HepG2 (cell line): Measurements from ENCODE around the gene DNAJB2. TPM values are rescaled to one million over a fixed set of nuclear protein-coding genes. Genes with fewer than 3 reads are reported as not detected.

Experiments
- ARID4A ChIP-seq: sonication (generic); formaldehyde crosslinking; IDR thresholded peaks from 2 replicates; pipeline ENCODE4 v1.5.0; 2020; ENCODE audit warnings: mild to moderate bottlenecking, missing genetic modification reagents, borderline replicate concordance
- BORCS8-MEF2B ChIP-seq: sonication (generic); formaldehyde crosslinking; IDR thresholded peaks from 2 replicates; pipeline ENCODE4 v1.8.0; 2022; ENCODE audit warnings: mild to moderate bottlenecking, missing genetic modification reagents
- CCDC6 ChIP-seq: sonication (generic); formaldehyde crosslinking; IDR thresholded peaks from 2 replicates; pipeline ENCODE4 v1.8.1; 2022; ENCODE audit warnings: mild to moderate bottlenecking, missing genetic modification reagents, moderate library complexity
- FOXC1 ChIP-seq: sonication (generic); formaldehyde crosslinking; IDR thresholded peaks from 2 replicates; pipeline ENCODE4 v1.8.0; 2022; ENCODE audit warnings: mild to moderate bottlenecking, missing genetic modification reagents, borderline replicate concordance
- FOXM1 ChIP-seq: sonication (generic); formaldehyde crosslinking; IDR thresholded peaks from 2 replicates; pipeline ENCODE4 v1.5.0; 2020; ENCODE audit warnings: missing genetic modification reagents
- KLF13 ChIP-seq: sonication (generic); formaldehyde crosslinking; IDR thresholded peaks from 2 replicates; pipeline ENCODE4 v1.4.0; 2020; ENCODE audit warnings: mild to moderate bottlenecking, missing genetic modification reagents
- KLF9 ChIP-seq: IDR thresholded peaks from 2 replicates; pipeline ENCODE4 v1.6.1; 2016; ENCODE audit warnings: low read depth
- ONECUT2 ChIP-seq: sonication (generic); formaldehyde crosslinking; IDR thresholded peaks from 2 replicates; pipeline ENCODE4 v1.4.0; 2020; ENCODE audit warnings: missing genetic modification reagents
- SAP130 ChIP-seq: IDR thresholded peaks from 2 replicates; pipeline ENCODE4 v1.6.1; 2016; ENCODE audit warnings: low read depth
- SIX4 ChIP-seq: sonication (generic); formaldehyde crosslinking; IDR thresholded peaks from 2 replicates; pipeline ENCODE4 v1.4.0; 2020; ENCODE audit warnings: missing genetic modification reagents
- ZBTB20 ChIP-seq: sonication (generic); formaldehyde crosslinking; IDR thresholded peaks from 2 replicates; pipeline ENCODE4 v1.8.1; 2023; ENCODE audit warnings: missing genetic modification reagents, low read depth, mild to moderate bottlenecking, borderline replicate concordance
- ZNF138 ChIP-seq: sonication (generic); formaldehyde crosslinking; IDR thresholded peaks from 2 replicates; pipeline ENCODE4 v1.5.0; 2020; ENCODE audit warnings: mild to moderate bottlenecking, low read depth, missing genetic modification reagents
- ZNF30 ChIP-seq: sonication (generic); formaldehyde crosslinking; IDR thresholded peaks from 2 replicates; pipeline ENCODE4 v1.5.0; 2020; ENCODE audit warnings: mild to moderate bottlenecking, missing genetic modification reagents
- ZNF343 ChIP-seq: sonication (generic); formaldehyde crosslinking; IDR thresholded peaks from 2 replicates; pipeline ENCODE4 v1.4.0; 2020; ENCODE audit warnings: mild to moderate bottlenecking, missing genetic modification reagents
- ZNF441 ChIP-seq: sonication (generic); formaldehyde crosslinking; IDR thresholded peaks from 2 replicates; pipeline ENCODE4 v1.7.0; 2021; ENCODE audit warnings: missing genetic modification reagents, borderline replicate concordance
- ZNF446 ChIP-seq: sonication (generic); formaldehyde crosslinking; IDR thresholded peaks from 2 replicates; pipeline ENCODE4 v1.5.0; 2020; ENCODE audit warnings: mild to moderate bottlenecking, missing genetic modification reagents
- ZNF678 ChIP-seq: sonication (generic); formaldehyde crosslinking; IDR thresholded peaks from 2 replicates; pipeline ENCODE4 v1.4.0; 2020; ENCODE audit warnings: mild to moderate bottlenecking, missing genetic modification reagents
- ZNF749 ChIP-seq: sonication (generic); formaldehyde crosslinking; IDR thresholded peaks from 2 replicates; pipeline ENCODE4 v1.8.0; 2022; ENCODE audit warnings: mild to moderate bottlenecking, missing genetic modification reagents, moderate library complexity, borderline replicate concordance
- ZNF790 ChIP-seq: sonication (generic); formaldehyde crosslinking; IDR thresholded peaks from 2 replicates; pipeline ENCODE4 v1.8.0; 2022; ENCODE audit warnings: missing genetic modification reagents, mild to moderate bottlenecking, borderline replicate concordance
- ZNF841 ChIP-seq: sonication (generic); formaldehyde crosslinking; IDR thresholded peaks from 2 replicates; pipeline ENCODE4 v1.8.1; 2023; ENCODE audit warnings: missing genetic modification reagents, borderline replicate concordance
- ZSCAN20 ChIP-seq: sonication (generic); formaldehyde crosslinking; IDR thresholded peaks from 2 replicates; pipeline ENCODE4 v1.4.0; 2020; ENCODE audit warnings: missing genetic modification reagents, mild to moderate bottlenecking, borderline replicate concordance
- ZSCAN31 ChIP-seq: sonication (generic); formaldehyde crosslinking; IDR thresholded peaks from 2 replicates; pipeline ENCODE4 v1.5.0; 2020; ENCODE audit warnings: low read depth, mild to moderate bottlenecking, missing genetic modification reagents
- polyA plus RNA-seq, 8 experiments: library from polyadenylated mRNA; depleted of rRNA in 3 of 8; stranded (reverse) in 7 of 8; unstranded in 1 of 8; fragments of >200 nt; fragmentation: Illumina TruSeq in 4 of 8; extraction: Trizol in 4 of 8; gene quantifications; 2 replicates each; pipeline versions ENCODE4 v1.2.1 to v1.2.3, GENCODE V29; 2011 to 2016; ENCODE audit warnings: low read depth in 4 of 8, missing spikeins in 1 of 8, mixed read lengths in 1 of 8; ENCODE audit not compliant: insufficient read depth in 1 of 8
- total RNA-seq, 5 experiments: library from RNA; depleted of rRNA; stranded (reverse); fragments of >200 nt; fragmentation: Illumina TruSeq; extraction: Trizol; gene quantifications; 2 replicates each; pipeline ENCODE4 v1.2.3, GENCODE V29; 2016; ENCODE audit warnings: low read depth in 1 of 5
- TF ChIP-seq, protein P1 (sequence below): sonication (generic); formaldehyde crosslinking; IDR thresholded peaks from 2 replicates; pipeline ENCODE4 v1.4.0; 2020; ENCODE audit warnings: missing genetic modification reagents
- TF ChIP-seq, protein P2 (sequence below): sonication (generic); formaldehyde crosslinking; IDR thresholded peaks from 2 replicates; pipeline ENCODE4 v1.5.0; 2020; ENCODE audit warnings: missing genetic modification reagents, mild to moderate bottlenecking, borderline replicate concordance

DNAJB2 gene
- total and polyA plus RNA-seq, 2 of the 13 experiments (the other 11 are each of a cell fraction or from before 2014, with no cell fraction given): 21.3 to 31.1 TPM

DNA sequence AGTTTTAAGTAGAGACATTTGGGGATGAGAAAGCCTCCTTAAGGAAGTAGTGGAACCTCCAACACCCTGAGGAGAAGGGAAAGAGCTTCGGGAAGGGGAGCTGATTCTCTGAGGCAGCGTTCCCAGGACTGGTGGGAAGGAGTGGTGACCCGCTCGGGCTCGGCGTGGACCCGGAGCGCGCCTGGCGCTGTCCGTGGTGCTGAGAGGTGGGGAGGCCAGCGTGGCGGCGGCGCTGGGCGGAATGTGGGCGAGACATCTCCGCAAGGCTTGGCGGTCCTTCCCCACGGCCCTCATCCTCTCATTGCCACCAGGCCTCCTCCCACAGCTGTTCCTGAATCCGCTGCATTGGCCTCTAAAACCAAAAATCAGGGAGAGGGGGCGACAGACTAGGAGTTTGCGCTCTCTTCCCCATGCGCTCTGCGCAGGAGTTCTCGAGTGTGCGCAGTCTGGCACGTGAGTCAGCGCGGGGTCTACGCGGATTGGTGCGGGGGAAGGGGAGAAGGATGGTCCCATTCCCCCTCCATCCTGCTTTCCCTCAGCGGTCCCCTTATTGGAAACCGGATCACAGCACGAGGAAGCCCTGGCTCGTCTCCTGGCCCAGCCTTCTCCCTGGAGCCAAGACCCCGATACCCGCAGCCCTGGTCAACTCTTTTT is 52.5 kb downstream of the DNAJB2 start (continued):
- TF ChIP-seq ARID4A (peak; percentile 66; the same call in 1 of the 2 replicates), CCDC6 (CRISPR knock-in tag) (peak; percentile 75; the same call in 1 of the 2 replicates), FOXC1 (CRISPR knock-in tag) (peak; percentile 60; the same call in 1 of the 2 replicates), KLF13 (CRISPR knock-in tag) (peak; percentile 85), ZNF30 (CRISPR knock-in tag) (0 out of 2 replicates have a peak, but pooled peaks have one; percentile 75), ZNF841 (CRISPR knock-in tag) (0 out of 2 replicates have a peak, but pooled peaks have one; percentile 34), ZNF446 (peak; percentile 93; the same call in 1 of the 2 replicates), FOXM1 (CRISPR knock-in tag) (peak; percentile 88; the same call in 1 of the 2 replicates), KLF9 (CRISPR knock-in tag) (0 out of 2 replicates have a peak, but pooled peaks have one; percentile 75), ZNF749 (CRISPR knock-in tag) (peak; percentile 98), ZNF343 (CRISPR knock-in tag) (no peak), ONECUT2 (CRISPR knock-in tag) (0 out of 2 replicates have a peak, but pooled peaks have one; percentile 32), ZNF138 (CRISPR knock-in tag) (no peak), SAP130 (peak; percentile 58; the same call in 1 of the 2 replicates), BORCS8-MEF2B (CRISPR knock-in tag) (peak; percentile 89), ZBTB20 (CRISPR knock-in tag) (peak; percentile 86; the same call in 1 of the 2 replicates), ZSCAN31 (CRISPR knock-in tag) (peak; percentile 79; the same call in 1 of the 2 replicates), ZNF678 (0 out of 2 replicates have a peak, but pooled peaks have one; percentile 87), ZNF441 (peak; percentile 92), SIX4 (CRISPR knock-in tag) (peak; percentile 86; the same call in 1 of the 2 replicates), ZNF790 (peak; percentile 83; the same call in 1 of the 2 replicates), ZSCAN20 (CRISPR knock-in tag) (peak; percentile 70)
- TF ChIP-seq, protein P1, sequence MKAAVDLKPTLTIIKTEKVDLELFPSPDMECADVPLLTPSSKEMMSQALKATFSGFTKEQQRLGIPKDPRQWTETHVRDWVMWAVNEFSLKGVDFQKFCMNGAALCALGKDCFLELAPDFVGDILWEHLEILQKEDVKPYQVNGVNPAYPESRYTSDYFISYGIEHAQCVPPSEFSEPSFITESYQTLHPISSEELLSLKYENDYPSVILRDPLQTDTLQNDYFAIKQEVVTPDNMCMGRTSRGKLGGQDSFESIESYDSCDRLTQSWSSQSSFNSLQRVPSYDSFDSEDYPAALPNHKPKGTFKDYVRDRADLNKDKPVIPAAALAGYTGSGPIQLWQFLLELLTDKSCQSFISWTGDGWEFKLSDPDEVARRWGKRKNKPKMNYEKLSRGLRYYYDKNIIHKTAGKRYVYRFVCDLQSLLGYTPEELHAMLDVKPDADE (CRISPR knock-in tag): peak; percentile 90
- TF ChIP-seq, protein P2, sequence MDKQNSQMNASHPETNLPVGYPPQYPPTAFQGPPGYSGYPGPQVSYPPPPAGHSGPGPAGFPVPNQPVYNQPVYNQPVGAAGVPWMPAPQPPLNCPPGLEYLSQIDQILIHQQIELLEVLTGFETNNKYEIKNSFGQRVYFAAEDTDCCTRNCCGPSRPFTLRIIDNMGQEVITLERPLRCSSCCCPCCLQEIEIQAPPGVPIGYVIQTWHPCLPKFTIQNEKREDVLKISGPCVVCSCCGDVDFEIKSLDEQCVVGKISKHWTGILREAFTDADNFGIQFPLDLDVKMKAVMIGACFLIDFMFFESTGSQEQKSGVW (CRISPR knock-in tag): peak; percentile 92; the same call in 1 of the 2 replicates
